IMR-90 (cell line): ENCODE data around the gene ZMYND10.
A peak's percentile ranks its signal among the peaks of the same experiment; 100 is the strongest.

Source experiments
- CEBPB ChIP-seq: IDR thresholded peaks from 2 replicates; pipeline ENCODE4 v1.6.1; 2012; ENCODE audit warnings: low read depth, low read length, improper control_type of control experiment
- CHD1 ChIP-seq: IDR thresholded peaks from 2 replicates; pipeline ENCODE4 v1.6.1; 2012; ENCODE audit warnings: low read depth, low read length, improper control_type of control experiment
- CTCF ChIP-seq: conservative IDR thresholded peaks from 2 replicates; pipeline ENCODE4 v1.5.1; 2012; ENCODE audit warnings: mild to moderate bottlenecking, low read depth, low read length, improper control_type of control experiment
- FOS ChIP-seq: fragments of 150-350 bp; IDR thresholded peaks from 2 replicates; pipeline ENCODE4 v1.6.1; 2016; ENCODE audit warnings: low read depth, low read length
- MAFK ChIP-seq: IDR thresholded peaks from 2 replicates; pipeline ENCODE4 v1.6.1; 2012; ENCODE audit warnings: low read depth, low read length, improper control_type of control experiment
- POLR2A ChIP-seq: IDR thresholded peaks from 2 replicates; pipeline ENCODE4 v1.6.1; 2012; ENCODE audit warnings: mild to moderate bottlenecking, low read depth, low read length
- SMC3 ChIP-seq: fragments of 150-350 bp; IDR thresholded peaks from 2 replicates; pipeline ENCODE4 v1.6.1; 2016; ENCODE audit warnings: low read depth, mild to moderate bottlenecking, antibody characterized with exemption, low read length, moderate library complexity
- USF2 ChIP-seq: fragments of 150-350 bp; IDR thresholded peaks from 2 replicates; pipeline ENCODE4 v1.6.1; 2017; ENCODE audit warnings: mild to moderate bottlenecking, antibody characterized with exemption, low read length, low read depth

- no peak for TF ChIP-seq POLR2A
- peak; percentile 91 for TF ChIP-seq CTCF
- TF ChIP-seq MAFK, result no peak
- TF ChIP-seq CEBPB, result no peak
- peak; percentile 79 for TF ChIP-seq SMC3
- TF ChIP-seq CHD1, result no peak
- TF ChIP-seq USF2, result no peak
- no peak for TF ChIP-seq FOS
Measured at GRCh38 chr3:50324351-50325112, 21.0 kb downstream of the ZMYND10 start.
